Endodermal cell (in vitro differentiated cells): Measurements from ENCODE around the gene FLYWCH1. TPM values are rescaled to one million over a fixed set of nuclear protein-coding genes. Genes with fewer than 3 reads are reported as not detected.
A peak's percentile ranks its signal among the peaks of the same experiment; 100 is the strongest.

Source experiments
- DNase-seq: peaks from one replicate; pipeline ENCODE4 v3.0.0-alpha.2; 2017
- H3K27ac ChIP-seq: 2 replicates; pipeline ENCODE4 v1.5.1; 2013; ENCODE audit warnings: mild to moderate bottlenecking, low read depth, low read length, moderate library complexity
- H3K27me3 ChIP-seq: 2 replicates; pipeline ENCODE4 v1.6.1; 2013; ENCODE audit warnings: mild to moderate bottlenecking, low read length, moderate library complexity; ENCODE audit not compliant: insufficient read depth, control insufficient read depth, poor library complexity, severe bottlenecking
- H3K36me3 ChIP-seq: 2 replicates; pipeline ENCODE4 v1.7.0; 2013; ENCODE audit warnings: mild to moderate bottlenecking, low read length, moderate library complexity; ENCODE audit not compliant: control insufficient read depth, insufficient read depth
- H3K4me1 ChIP-seq: one replicate; pipeline ENCODE4 v1.7.0; 2013; ENCODE audit warnings: low read length; ENCODE audit not compliant: control insufficient read depth, insufficient read depth
- H3K4me3 ChIP-seq: 2 replicates; pipeline ENCODE4 v1.5.1; 2013; ENCODE audit warnings: mild to moderate bottlenecking, low read length, moderate library complexity
- H3K9ac ChIP-seq: 2 replicates; pipeline ENCODE4 v1.6.1; 2013; ENCODE audit warnings: mild to moderate bottlenecking, low read length, moderate library complexity; ENCODE audit not compliant: poor library complexity, severe bottlenecking; ENCODE audit errors: extremely low read depth
- H3K9me3 ChIP-seq: 2 replicates; pipeline ENCODE4 v1.6.1; 2013; ENCODE audit warnings: mild to moderate bottlenecking, low read length, moderate library complexity; ENCODE audit not compliant: control insufficient read depth
- H3K27ac Mint-ChIP-seq: 2 replicates; pipeline ENCODE4 v1.8.0; 2020; ENCODE audit warnings: mixed read lengths
- H3K27me3 Mint-ChIP-seq: 2 replicates; pipeline ENCODE4 v1.8.0; 2021; ENCODE audit warnings: mild to moderate bottlenecking, mixed read lengths; ENCODE audit not compliant: insufficient read depth
- H3K36me3 Mint-ChIP-seq: 2 replicates; pipeline ENCODE4 v1.8.0; 2020; ENCODE audit warnings: low read depth, mixed read lengths
- H3K4me1 Mint-ChIP-seq: 2 replicates; pipeline ENCODE4 v1.8.0; 2020; ENCODE audit warnings: mixed read lengths
- H3K4me3 Mint-ChIP-seq: 2 replicates; pipeline ENCODE4 v1.8.0; 2020; ENCODE audit warnings: mild to moderate bottlenecking, moderate library complexity, mixed read lengths
- H3K9me3 Mint-ChIP-seq: 2 replicates; pipeline ENCODE4 v1.8.0; 2020; ENCODE audit warnings: mild to moderate bottlenecking, mixed read lengths
- WGBS, 2 experiments: methylation state at CpG; one replicate each; pipeline versions ENCODE4 v1.1.5 to v1.1.7; 2013; ENCODE audit warnings: missing lambda C conversion rate in 2 of 2, mixed read lengths in 1 of 2; ENCODE audit not compliant: insufficient coverage in 1 of 2, insufficient read length in 1 of 2; 5-methylcytosine and 5-hydroxymethylcytosine counted together
- total RNA-seq, 2 donors: library from RNA; stranded (reverse); fragmentation: NEBNext Ultra II Directional in 1 of 2; extraction: Animal tissue kit (Norgen Biotek cat#: 25700) in 1 of 2; gene quantifications; 2 replicates in 1 of 2; 3 replicates in 1 of 2; pipeline ENCODE4 v1.2.1, GENCODE V29; 2021
- TF ChIP-seq, protein P1 (sequence below): fragments of 200-600 bp; sonication (generic); conservative IDR thresholded peaks from 2 replicates; pipeline ENCODE4 v1.5.0; 2021; ENCODE audit warnings: antibody characterized with exemption, mild to moderate bottlenecking

FLYWCH1 gene
- total RNA-seq, 2 donors from 2014 or later = 20.5 to 33.6 TPM

DNA sequence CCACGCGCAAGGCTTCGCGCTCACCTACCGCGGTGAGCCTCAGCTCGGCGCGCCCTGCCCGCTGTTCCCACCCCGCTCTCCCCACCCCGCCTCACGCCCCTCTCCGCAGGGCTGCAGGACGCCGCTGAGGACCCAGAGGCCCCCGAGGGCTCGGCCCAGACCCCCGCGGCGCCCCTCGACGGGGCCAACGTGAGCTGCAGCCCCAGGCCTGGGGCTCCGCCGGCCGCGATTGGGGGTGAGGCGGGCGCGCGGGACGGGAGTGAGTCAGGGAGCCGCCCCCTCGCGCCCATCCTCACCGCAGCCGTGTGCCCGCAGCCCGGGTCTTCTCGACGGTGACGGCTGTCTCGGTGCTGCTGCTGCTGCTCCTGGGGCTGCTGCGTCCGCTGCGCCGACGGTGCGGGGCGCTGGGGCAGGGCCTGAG, 55.5 kb downstream of the FLYWCH1 start:
- Mint-ChIP-seq H3K9me3 (no peaks in the 10 kb centered on the region), H3K27ac (no peak overlapping the region), H3K4me1 (peaks cover 6% of the 10 kb centered on the region), H3K36me3 (peaks cover 8% of the 10 kb centered on the region), H3K4me3 (no peak overlapping the region), H3K27me3 (peaks cover 47% of the 10 kb centered on the region)
- 92 to 95% methylated on average over 22 to 51 of the region's 51 CpGs for WGBS, 2 experiments
- H3K27ac ChIP-seq = no peak overlapping the region
- no peaks in the 10 kb centered on the region for H3K9me3 ChIP-seq
- no peaks in the 10 kb centered on the region for H3K36me3 ChIP-seq
- H3K4me3 ChIP-seq = no peak overlapping the region
- DNase-seq = no peak
- peaks cover 4% of the 10 kb centered on the region for H3K27me3 ChIP-seq
- peaks cover 14% of the 10 kb centered on the region for H3K4me1 ChIP-seq
- no peak overlapping the region for H3K9ac ChIP-seq
- TF ChIP-seq, protein P1, sequence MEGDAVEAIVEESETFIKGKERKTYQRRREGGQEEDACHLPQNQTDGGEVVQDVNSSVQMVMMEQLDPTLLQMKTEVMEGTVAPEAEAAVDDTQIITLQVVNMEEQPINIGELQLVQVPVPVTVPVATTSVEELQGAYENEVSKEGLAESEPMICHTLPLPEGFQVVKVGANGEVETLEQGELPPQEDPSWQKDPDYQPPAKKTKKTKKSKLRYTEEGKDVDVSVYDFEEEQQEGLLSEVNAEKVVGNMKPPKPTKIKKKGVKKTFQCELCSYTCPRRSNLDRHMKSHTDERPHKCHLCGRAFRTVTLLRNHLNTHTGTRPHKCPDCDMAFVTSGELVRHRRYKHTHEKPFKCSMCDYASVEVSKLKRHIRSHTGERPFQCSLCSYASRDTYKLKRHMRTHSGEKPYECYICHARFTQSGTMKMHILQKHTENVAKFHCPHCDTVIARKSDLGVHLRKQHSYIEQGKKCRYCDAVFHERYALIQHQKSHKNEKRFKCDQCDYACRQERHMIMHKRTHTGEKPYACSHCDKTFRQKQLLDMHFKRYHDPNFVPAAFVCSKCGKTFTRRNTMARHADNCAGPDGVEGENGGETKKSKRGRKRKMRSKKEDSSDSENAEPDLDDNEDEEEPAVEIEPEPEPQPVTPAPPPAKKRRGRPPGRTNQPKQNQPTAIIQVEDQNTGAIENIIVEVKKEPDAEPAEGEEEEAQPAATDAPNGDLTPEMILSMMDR = no peak

DNA sequence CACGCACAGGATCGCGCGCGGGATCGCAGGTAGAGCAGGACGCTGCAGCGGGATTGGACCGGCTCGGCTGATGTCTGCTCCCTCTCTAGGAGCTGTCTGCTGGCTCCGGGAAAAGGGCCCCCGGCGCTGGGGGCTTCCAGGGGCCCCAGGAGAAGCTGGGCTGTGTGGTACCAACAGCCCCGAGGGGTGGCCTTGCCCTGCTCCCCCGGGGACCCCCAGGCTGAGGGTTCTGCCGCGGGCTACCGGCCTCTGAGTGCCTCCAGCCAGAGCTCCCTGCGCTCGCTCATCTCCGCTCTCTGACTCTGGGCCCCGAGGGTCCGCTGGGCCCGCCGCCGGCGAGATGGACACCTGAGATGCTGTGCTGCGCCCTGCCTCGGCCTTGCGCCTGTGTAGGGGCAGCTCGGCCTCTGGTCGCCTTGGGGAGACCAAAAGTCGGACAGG, 56.0 kb downstream of the FLYWCH1 start:
- Histone ChIP-seq H3K36me3 (no peaks in the 10 kb centered on the region), H3K4me1 (peaks cover 14% of the 10 kb centered on the region), H3K9ac (no peak overlapping the region), H3K9me3 (no peaks in the 10 kb centered on the region), H3K27me3 (peaks cover 4% of the 10 kb centered on the region), H3K27ac (no peak overlapping the region), H3K4me3 (no peak overlapping the region)
- Mint-ChIP-seq H3K27me3 (peaks cover 43% of the 10 kb centered on the region), H3K4me1 (peaks cover 6% of the 10 kb centered on the region), H3K4me3 (no peak overlapping the region), H3K36me3 (peaks cover 13% of the 10 kb centered on the region), H3K9me3 (no peaks in the 10 kb centered on the region), H3K27ac (no peak overlapping the region)
- DNase-seq = no peak
- TF ChIP-seq, protein P1 = no peak
- WGBS, 2 experiments = 94 to 98% methylated on average over 25 to 33 of the region's 33 CpGs

- peaks cover 6% of the 10 kb centered on the region for H3K4me1 Mint-ChIP-seq
- H3K36me3 Mint-ChIP-seq = peaks cover 14% of the 10 kb centered on the region
- no peak overlapping the region for H3K27ac ChIP-seq
- no peak for DNase-seq
- TF ChIP-seq, protein P1 = no peak
- peak overlapping the region; percentile 80 for H3K4me3 ChIP-seq
- H3K36me3 ChIP-seq = no peaks in the 10 kb centered on the region
- no peak overlapping the region for H3K9ac ChIP-seq
- peaks cover 40% of the 10 kb centered on the region for H3K27me3 Mint-ChIP-seq
- WGBS, 2 experiments = 49 to 58% methylated on average over 16 to 18 of the region's 18 CpGs
- peak overlapping the region; percentile 64 for H3K4me3 Mint-ChIP-seq
- H3K9me3 Mint-ChIP-seq = no peaks in the 10 kb centered on the region
- H3K27me3 ChIP-seq = no peaks in the 10 kb centered on the region
- H3K9me3 ChIP-seq = no peaks in the 10 kb centered on the region
- H3K27ac Mint-ChIP-seq = no peak overlapping the region
- H3K4me1 ChIP-seq = peaks cover 14% of the 10 kb centered on the region
These were observed 56.6 kb downstream of the FLYWCH1 start for GRCh38 chr16:2968368-2968737.
